NCI-H1092 (cell line): Measurements from ENCODE around the gene PTPRB.
A peak's percentile ranks its signal among the peaks of the same experiment; 100 is the strongest.

Source experiments
- DNase-seq: peaks from one replicate; lab custom pipeline; 2025; lab: John Stamatoyannopoulos, UW

The PTPRB gene

GRCh38 chr12:70643939-70644338 is 6.7 kb upstream of the PTPRB start:
- DNase-seq = no peak

DNA sequence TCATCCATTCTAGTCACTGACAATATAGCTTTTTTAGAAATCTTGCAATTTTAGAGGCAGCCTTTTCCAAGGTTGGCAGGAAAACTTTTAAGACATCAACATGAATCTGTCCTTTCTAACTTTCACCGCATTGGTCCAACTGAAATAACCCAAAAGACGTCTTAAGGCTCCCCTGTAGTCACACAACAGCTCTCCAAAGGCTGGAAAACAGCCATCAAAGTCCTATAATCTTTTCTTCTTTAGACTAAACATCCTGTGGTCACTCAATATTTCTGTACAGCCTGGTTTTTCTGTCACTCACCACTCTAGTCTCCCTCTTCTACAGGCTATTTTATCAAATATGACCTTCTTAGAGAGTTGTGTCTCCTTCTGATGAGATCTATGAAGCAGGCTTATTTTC is 4.5 kb upstream of the PTPRB start:
- no peak for DNase-seq

GRCh38 chr12:70640901-70641300 is 3.7 kb upstream of the PTPRB start:
- no peak for DNase-seq

DNA sequence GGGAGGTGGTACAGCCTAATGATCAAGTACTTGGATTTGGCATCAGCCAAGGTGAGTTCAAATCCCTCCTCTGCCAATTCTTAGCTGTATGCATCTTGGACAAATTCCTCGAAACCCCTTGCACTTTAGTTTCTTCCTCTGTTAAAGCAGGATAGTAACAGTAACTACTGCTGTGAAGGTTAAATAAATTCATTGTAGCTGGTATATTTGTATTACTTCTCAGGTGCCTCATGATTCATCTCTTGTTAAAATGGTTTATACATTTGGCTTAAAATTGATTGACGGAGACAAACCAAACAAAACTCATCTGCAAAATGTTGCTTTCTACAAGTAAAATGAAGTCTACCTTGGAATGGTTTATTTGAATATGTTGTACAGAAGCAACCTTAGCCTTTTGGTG is 2.3 kb upstream of the PTPRB start:
- no peak for DNase-seq

- no peak for DNase-seq
These were observed 1.6 kb upstream of the PTPRB start for GRCh38 chr12:70638639-70639360.

- no peak for DNase-seq
These were observed 1.5 kb downstream of the PTPRB start for GRCh38 chr12:70635755-70636154.

DNA sequence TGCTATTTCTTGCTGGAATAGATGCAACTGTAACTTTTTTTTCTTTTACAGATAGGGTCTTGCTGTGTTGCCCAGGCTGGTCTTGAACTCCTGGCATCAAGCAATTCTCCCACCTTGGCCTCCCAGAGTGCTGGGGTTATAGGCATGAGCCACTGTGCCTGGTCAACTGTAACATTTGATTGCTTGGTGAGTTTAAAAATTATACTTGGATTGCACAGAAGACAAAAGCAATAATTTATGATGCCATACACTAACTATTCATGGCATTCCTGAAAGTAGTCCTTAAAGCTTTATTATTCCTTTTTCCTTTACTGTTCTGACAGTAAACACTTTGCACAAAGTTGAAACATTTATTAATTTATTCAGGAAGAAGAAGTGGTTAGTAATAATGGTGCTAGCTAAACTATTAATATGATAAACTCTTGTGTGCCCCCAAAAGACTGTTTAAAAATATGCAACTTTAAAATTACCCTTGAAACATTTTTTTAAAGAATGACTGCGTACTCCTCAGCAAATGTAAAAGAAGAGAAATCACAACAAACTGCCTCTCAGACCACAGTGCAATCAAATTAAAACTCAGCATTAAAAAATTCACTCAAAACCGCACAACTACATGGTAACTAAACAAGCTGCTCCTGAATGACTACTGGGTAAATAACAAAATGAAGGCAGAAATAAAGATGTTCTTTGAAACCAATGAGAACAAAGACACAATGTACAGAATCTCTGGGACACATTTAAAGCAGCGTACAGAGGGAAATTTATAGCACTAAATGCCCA is 8.3 kb downstream of the PTPRB start:
- no peak for DNase-seq

- DNase-seq = no peak
These were observed 9.6 kb downstream of the PTPRB start for GRCh38 chr12:70627677-70628076.

GRCh38 chr12:70626180-70626579 is 11.0 kb downstream of the PTPRB start:
- DNase-seq = no peak

DNA sequence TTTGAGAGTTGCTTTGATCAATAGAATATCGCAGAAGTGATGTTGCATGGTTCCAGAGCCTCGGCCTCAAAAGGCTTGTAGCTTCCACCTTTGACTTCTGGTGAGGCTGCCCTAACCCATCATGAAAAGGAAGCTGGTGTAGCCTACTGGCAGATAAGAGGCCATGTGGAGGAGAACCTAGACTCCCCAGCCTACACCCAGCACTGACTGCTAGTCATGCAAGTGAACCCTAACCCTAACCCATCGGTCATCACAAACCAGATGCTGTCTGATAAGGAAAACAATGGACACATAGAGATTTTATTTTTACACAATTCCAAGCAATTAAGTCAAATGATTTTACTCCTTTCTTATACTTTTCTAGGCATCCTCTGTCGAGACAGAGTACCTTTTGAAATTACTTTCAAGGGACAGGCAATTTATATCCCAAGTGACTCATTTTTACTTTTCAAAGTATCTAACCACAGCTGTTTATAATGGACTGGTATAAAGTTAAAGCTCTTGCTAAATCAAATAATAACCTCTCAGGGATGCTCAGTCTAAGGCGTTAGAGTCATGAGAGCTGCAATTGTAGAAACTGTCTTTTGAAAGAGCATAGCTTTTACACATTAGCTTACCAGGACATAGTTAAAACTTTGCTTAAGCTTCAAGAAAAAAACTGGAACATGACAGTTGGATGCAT is 17.6 kb downstream of the PTPRB start:
- no peak for DNase-seq

- no peak for DNase-seq
These were observed 18.9 kb downstream of the PTPRB start for GRCh38 chr12:70618371-70618770.

DNA sequence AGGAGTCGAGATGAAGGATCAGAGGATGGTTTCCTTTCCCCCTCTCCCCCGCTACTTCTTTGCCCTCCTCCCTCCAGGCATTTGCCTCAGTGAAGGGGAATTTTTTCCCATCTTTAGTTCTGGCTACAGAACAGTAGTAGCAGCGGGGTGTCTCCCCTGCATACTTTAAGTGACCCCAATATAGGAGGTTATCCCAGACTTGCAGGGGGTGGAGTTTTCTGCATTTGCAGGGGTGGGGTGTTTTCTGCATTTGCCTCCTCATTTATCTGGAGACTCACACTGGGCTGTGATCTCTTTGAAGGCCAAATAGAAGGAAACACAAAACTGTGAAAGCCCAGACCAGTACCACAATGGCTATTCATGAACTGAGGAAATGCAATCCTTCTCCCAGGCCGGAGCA is 19.8 kb downstream of the PTPRB start:
- no peak for DNase-seq

- DNase-seq = no peak
These were observed 21.9 kb downstream of the PTPRB start for GRCh38 chr12:70615174-70615866.

GRCh38 chr12:70609739-70610491 is 27.3 kb downstream of the PTPRB start:
- no peak for DNase-seq

GRCh38 chr12:70609203-70609602 is 28.0 kb downstream of the PTPRB start:
- DNase-seq = no peak

DNA sequence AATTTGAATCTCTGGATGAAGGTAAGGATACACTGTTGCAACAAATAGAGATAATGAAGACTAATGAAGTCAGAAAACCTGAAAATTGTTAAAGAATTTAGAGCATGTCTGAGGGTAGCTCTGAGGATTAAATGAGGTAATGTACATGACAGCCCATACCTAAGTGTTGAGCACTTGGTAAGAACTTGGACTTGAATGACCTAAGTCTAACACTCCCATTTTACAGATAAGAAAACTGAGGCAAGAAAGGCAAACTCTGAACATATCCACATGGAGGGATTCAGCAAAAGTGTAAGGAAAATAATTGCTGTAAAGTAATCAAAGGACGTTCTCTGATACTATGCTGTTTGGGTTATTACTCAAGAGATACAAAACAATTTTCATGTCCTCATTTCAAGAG is 29.0 kb downstream of the PTPRB start:
- no peak for DNase-seq

DNA sequence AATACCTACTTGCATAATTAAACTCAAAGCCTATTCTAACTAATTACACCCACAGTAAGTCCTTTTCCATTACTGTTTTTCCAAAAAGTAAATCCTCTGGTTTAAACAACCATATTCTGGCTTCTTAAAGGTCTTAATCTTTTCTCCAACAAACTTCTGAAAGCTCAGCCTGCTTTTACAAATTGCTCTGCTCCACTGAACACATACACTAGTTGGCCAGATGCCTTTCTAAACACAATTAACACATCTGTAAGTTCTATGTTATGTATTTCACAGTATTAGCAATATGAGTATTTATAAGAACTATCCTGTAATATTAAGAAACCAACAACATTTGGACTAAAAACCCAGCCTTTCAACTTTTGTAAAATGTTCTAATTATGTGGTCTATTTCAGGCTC is 30.1 kb downstream of the PTPRB start:
- DNase-seq = no peak

GRCh38 chr12:70605976-70606375 is 31.3 kb downstream of the PTPRB start:
- no peak for DNase-seq

DNA sequence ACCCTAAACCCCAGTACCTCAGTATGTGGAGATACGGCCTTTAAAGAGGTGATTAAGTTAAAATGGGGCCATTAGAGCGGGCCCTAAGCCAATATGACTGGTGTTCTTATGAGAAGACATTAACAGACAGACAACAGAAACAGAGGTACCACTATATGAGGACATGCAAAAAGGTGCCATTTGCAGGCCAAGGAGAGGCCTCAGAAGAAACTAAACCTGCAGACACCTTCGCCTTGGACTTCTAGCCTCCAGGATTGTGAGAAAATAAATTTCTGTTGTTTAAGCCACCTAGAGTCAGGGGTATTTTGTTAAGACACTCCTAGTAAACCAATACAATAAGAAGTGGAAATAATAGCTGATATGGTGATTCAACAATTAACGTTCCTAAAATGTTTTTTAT is 32.6 kb downstream of the PTPRB start:
- no peak for DNase-seq

DNA sequence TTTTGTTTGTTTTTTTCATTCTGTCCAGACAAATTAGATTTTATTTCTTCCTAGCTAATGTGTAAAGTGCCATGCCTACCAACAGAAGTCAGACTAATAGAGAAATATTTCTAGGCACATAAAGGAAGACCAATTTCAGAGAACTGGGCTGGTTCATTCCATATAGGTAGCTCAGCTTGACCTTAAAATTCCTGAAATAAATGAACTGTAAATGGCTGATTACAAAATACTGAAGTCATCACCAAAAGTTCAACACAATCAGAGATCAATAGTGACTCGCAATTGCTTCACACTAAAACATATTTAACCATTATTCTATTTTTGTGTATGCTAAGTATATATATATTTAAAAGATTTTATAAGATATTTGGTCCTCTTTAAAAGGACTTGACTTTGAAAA is 34.2 kb downstream of the PTPRB start:
- DNase-seq = no peak

- peak; percentile 64 for DNase-seq
These were observed 38.6 kb downstream of the PTPRB start for GRCh38 chr12:70598467-70599193.
